Kidney (tissue), 14 donors: Measurements from ENCODE around the gene ZBED4. TPM values are rescaled to one million over a fixed set of nuclear protein-coding genes. Genes with fewer than 3 reads are reported as not detected.

Source experiments
- DNase-seq, 5 donors: peaks; one replicate each; pipeline ENCODE4 v3.0.0-alpha.2; 2013 to 2020
- FAIRE-seq: peaks from 2 replicates; lab custom pipeline; 2012; peaks lifted over from hg19 to GRCh38; lab: Jason Lieb, UNC
- H3K27ac ChIP-seq, 2 donors: one replicate each; pipeline ENCODE4 v1.7.0; 2013; ENCODE audit warnings: low read depth in 2 of 2, low read length in 2 of 2, inconsistent platforms in 1 of 2
- H3K27me3 ChIP-seq: one replicate; pipeline ENCODE4 v1.7.1; 2013; ENCODE audit warnings: low read length, inconsistent platforms; ENCODE audit not compliant: control insufficient read depth, insufficient read depth
- H3K36me3 ChIP-seq, 3 donors: one replicate each; pipeline versions ENCODE4 v1.7.0 to v1.7.1; 2013; ENCODE audit warnings: low read length in 3 of 3, control low read depth in 1 of 3, inconsistent platforms in 1 of 3; ENCODE audit not compliant: insufficient read depth in 3 of 3, control insufficient read depth in 2 of 3
- H3K4me1 ChIP-seq, 3 donors: one replicate each; pipeline versions ENCODE4 v1.7.0 to v1.7.1; 2013; ENCODE audit warnings: low read length in 3 of 3, inconsistent platforms in 1 of 3, low read depth in 1 of 3; ENCODE audit not compliant: control insufficient read depth in 2 of 3, insufficient read depth in 2 of 3
- H3K4me3 ChIP-seq, 3 donors: one replicate each; pipeline versions ENCODE4 v1.7.0 to v1.8.1; 2013; ENCODE audit warnings: low read length in 3 of 3, control low read depth in 1 of 3, inconsistent platforms in 1 of 3
- H3K9ac ChIP-seq, 3 donors: one replicate each; pipeline versions ENCODE4 v1.7.0 to v1.7.1; 2013; ENCODE audit warnings: low read length in 3 of 3, control low read depth in 1 of 3, inconsistent platforms in 1 of 3
- H3K9me3 ChIP-seq, 3 donors: one replicate each; pipeline versions ENCODE4 v1.7.0 to v1.7.1; 2013; ENCODE audit warnings: low read length in 3 of 3, control low read depth in 1 of 3, inconsistent platforms in 1 of 3; ENCODE audit not compliant: control insufficient read depth in 2 of 3, insufficient read depth in 1 of 3
- CTCF ChIP-seq: IDR thresholded peaks from 3 replicates; pipeline ENCODE4 v1.5.1; 2012; ENCODE audit warnings: mild to moderate bottlenecking, moderate library complexity, borderline replicate concordance; ENCODE audit not compliant: insufficient read depth; ENCODE audit errors: extremely low read depth
- intact Hi-C: fragments of 100-400 bp; cut with DNase I; formaldehyde crosslinking; loops from one replicate; pipeline ENCODE4 v1.11.1; 2022
- polyA plus RNA-seq: library from polyadenylated mRNA; stranded (reverse); fragments of 350-450 nt; fragmentation: Illumina TruSeq; extraction: RNeasy Lipid Tissue Mini Kit (QIAGEN cat#74804); gene quantifications from one replicate; pipeline ENCODE4 v1.2.3, GENCODE V29; 2014; ENCODE audit warnings: low read depth, low replicate concordance; ENCODE audit not compliant: insufficient read depth
- total RNA-seq: library from RNA; stranded (reverse); fragmentation: NEBNext Ultra II Directional; extraction: Animal tissue kit (Norgen Biotek cat#: 25700); gene quantifications from one replicate; pipeline ENCODE4 v1.2.1, GENCODE V29; 2021
- donor health status: control.
- donor health status: control.
- donor health status: control.
- donor health status: control.
- donor health status: control.
- donor health status: DM: yes; HTN: yes; CAD: no.
- donor health status: Normal renal cell carcinoma (clear cell type).

The ZBED4 gene
- total and polyA plus RNA-seq, 2 donors from 2014 or later: 2.1 to 12.9 TPM

DNA sequence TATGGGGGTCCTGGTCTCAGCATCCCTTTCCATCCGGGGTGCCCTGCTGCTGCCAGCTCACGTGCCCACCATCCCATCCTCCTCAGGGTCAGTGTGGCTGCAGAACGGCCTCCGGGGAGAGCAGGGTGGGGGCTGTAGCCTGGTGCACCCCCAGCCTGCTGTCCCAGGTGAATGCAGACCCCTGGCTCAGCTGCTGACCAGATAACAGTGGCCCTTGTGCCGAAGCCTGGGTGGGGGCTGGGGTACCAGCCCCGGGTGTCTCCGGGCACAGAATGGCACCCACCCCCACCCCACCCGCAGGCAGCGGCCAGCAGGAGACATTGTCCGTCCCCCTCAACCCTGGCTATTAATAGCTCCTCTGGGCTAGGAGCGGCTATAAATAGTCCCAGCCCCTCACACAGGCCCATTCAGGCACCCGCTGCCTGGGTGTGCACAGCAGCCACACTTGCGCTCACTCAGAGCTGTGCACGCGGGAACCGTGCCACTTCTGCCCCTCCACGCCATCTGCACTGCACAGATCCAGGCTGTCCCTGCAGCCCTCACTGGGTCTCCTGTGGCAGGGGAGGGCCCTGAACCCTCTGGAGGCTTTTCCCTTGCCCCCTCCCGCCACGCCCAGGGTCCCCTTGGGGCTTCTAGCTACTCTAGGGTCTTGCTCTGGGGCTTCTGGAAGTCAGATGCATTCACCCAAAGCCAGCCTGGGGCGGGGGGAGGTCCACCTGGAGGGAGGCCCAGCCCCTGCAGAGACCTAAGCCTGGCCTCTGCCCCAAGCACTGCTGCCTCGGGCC is 83.5 kb downstream of the ZBED4 start:
- Histone ChIP-seq H3K27me3 (no peaks in the 10 kb centered on the region), H3K9me3 (no peaks in the 10 kb centered on the region), H3K4me3 (no peak overlapping the region), H3K27ac (peak overlapping the region; percentile 92 to 96), H3K9ac (peak overlapping the region in 1 of 3 donors; percentile 67), H3K36me3 (no peaks in the 10 kb centered on the region), H3K4me1 (peaks cover 0 to 31% (median 3%) of the 10 kb centered on the region in 3 donors)
- DNase-seq (peak in 1 of 5 donors; percentile 55), FAIRE-seq (no peak)
- no peak for TF ChIP-seq CTCF
- intact Hi-C loops: no loop called here

- peaks cover 0 to 31% (median 3%) of the 10 kb centered on the region in 3 donors for H3K4me1 ChIP-seq
- H3K9me3 ChIP-seq: no peaks in the 10 kb centered on the region
- peak overlapping the region; percentile 92 to 96 for H3K27ac ChIP-seq
- H3K4me3 ChIP-seq: no peak overlapping the region
- no peak for FAIRE-seq
- no peaks in the 10 kb centered on the region for H3K36me3 ChIP-seq
- TF ChIP-seq CTCF: no peak
- intact Hi-C loops: no loop called here
- DNase-seq: peak in 2 of 5 donors; percentile 46 to 54
- no peaks in the 10 kb centered on the region for H3K27me3 ChIP-seq
- H3K9ac ChIP-seq: peak overlapping the region in 1 of 3 donors; percentile 67
These were observed 84.3 kb downstream of the ZBED4 start for GRCh38 chr22:49937758-49938564.

DNA sequence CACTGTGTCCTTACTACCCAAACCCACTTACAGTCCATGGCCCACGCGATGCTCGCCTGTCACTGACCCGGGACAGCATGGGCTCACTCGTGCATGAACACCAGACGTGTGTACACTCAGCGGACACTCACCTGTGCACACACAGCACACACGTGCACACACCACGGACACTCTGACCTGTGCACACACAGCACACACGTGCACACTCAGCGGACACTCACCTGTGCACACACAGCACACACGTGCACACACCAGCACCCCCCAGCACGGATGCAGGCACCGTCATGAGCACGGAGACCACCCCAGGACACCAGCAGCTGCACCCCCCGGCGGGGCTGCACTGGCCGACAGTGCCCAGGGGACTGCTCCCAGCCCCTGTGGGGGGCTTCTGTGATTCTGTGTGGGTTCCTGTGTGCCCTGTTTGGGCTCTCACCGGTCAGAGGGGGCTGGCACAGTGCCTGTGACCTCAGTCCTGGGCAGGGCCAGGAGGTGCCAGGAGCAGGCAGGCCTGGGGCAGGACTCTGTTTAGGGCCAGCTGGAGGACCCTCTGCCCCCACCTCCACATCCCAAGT is 85.0 kb downstream of the ZBED4 start:
- TF ChIP-seq CTCF: no peak
- Histone ChIP-seq H3K9me3 (no peaks in the 10 kb centered on the region), H3K4me3 (no peak overlapping the region), H3K27ac (peak overlapping the region; percentile 61 to 92), H3K9ac (no peak overlapping the region), H3K4me1 (peaks cover 0 to 25% (median 3%) of the 10 kb centered on the region in 3 donors), H3K36me3 (no peaks in the 10 kb centered on the region), H3K27me3 (no peaks in the 10 kb centered on the region)
- FAIRE-seq: no peak
- intact Hi-C loops: no loop called here
- DNase-seq: no peak

Other genes starting within 250 kb of the ZBED4 start
- 40.5 TPM for gene BRD1, start 26.0 kb upstream of the ZBED4 start, total RNA-seq
- 8.1 TPM for gene BRD1, start 26.0 kb upstream of the ZBED4 start, polyA plus RNA-seq
- 28.4 TPM for gene ALG12, start 64.6 kb downstream of the ZBED4 start, total RNA-seq
- 27.2 TPM for gene ALG12, start 64.6 kb downstream of the ZBED4 start, polyA plus RNA-seq
- gene CRELD2, start 64.8 kb downstream of the ZBED4 start, total RNA-seq: 54.0 TPM
- 37.3 TPM for gene CRELD2, start 64.8 kb downstream of the ZBED4 start, polyA plus RNA-seq
- gene PIM3, start 106.9 kb downstream of the ZBED4 start, total RNA-seq: 107 TPM
- gene PIM3, start 106.9 kb downstream of the ZBED4 start, polyA plus RNA-seq: 96.5 TPM
- gene IL17REL, start 158.9 kb downstream of the ZBED4 start, total RNA-seq: 0.16 TPM
- not detected for gene IL17REL, start 158.9 kb downstream of the ZBED4 start, polyA plus RNA-seq
- gene TTLL8, start 204.5 kb downstream of the ZBED4 start, total RNA-seq: not detected
- gene TTLL8, start 204.5 kb downstream of the ZBED4 start, polyA plus RNA-seq: not detected
- gene MLC1, start 231.6 kb downstream of the ZBED4 start, total RNA-seq: 0.28 TPM
- not detected for gene MLC1, start 231.6 kb downstream of the ZBED4 start, polyA plus RNA-seq
- 0.38 TPM for gene MOV10L1, start 236.2 kb downstream of the ZBED4 start, total RNA-seq
- gene MOV10L1, start 236.2 kb downstream of the ZBED4 start, polyA plus RNA-seq: 0.62 TPM